ENCODE measurements around the gene ELOVL6. TPM values are rescaled to one million over a fixed set of nuclear protein-coding genes. Genes with fewer than 3 reads are reported as not detected.

ELOVL6 gene
- total and polyA plus RNA-seq, 9 of the 15 experiments (the other 6 are each of a cell fraction or from before 2014, with no cell fraction given): 18.3 to 82.6 (median 46.0) TPM

DNA sequence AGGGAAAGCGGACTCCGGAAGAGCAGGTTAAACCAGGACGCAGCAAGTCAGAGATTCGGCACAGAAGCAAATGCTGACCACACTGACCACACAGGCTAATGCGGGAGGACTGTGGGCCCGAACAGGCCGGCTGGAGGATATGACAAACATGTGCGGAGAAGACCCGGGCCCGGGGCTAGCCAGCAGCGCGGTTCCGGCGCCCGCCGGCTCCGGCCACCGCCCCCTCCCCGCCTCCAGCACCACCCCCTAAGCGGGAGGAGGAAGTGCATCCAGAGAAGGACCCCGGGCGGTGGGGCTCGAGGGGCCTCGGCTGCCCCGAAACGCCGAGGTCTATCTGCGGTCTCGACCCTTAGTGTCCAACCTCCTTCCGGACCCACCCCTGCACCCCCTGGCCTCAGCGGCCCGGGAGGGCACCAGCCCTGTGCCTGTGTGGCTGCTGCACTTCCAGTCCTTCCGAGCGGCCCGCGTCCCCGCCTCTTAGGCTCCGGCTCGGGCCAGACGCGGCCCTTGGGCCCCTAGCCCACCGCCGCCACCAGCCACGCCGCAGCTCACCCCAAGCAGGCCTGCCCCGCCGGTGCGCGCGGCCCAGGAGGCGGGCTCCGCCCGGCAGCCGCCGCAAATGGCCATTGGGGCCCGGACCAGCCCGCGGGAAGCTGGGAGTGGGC lies 2.1 kb downstream of the ELOVL6 start (continued):
- TF ChIP-seq, protein P1, sequence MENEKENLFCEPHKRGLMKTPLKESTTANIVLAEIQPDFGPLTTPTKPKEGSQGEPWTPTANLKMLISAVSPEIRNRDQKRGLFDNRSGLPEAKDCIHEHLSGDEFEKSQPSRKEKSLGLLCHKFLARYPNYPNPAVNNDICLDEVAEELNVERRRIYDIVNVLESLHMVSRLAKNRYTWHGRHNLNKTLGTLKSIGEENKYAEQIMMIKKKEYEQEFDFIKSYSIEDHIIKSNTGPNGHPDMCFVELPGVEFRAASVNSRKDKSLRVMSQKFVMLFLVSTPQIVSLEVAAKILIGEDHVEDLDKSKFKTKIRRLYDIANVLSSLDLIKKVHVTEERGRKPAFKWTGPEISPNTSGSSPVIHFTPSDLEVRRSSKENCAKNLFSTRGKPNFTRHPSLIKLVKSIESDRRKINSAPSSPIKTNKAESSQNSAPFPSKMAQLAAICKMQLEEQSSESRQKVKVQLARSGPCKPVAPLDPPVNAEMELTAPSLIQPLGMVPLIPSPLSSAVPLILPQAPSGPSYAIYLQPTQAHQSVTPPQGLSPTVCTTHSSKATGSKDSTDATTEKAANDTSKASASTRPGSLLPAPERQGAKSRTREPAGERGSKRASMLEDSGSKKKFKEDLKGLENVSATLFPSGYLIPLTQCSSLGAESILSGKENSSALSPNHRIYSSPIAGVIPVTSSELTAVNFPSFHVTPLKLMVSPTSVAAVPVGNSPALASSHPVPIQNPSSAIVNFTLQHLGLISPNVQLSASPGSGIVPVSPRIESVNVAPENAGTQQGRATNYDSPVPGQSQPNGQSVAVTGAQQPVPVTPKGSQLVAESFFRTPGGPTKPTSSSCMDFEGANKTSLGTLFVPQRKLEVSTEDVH (IDR thresholded peaks at IDR 0.05; ENCODE audit: low read depth, partially characterized antibody): no peak
- TF ChIP-seq ZFP1 (CRISPR knock-in tag; IDR thresholded peaks at IDR 0.05) (no peak), ZZZ3 (IDR thresholded peaks at IDR 0.05) (no peak), SIRT6 (IDR thresholded peaks at IDR 0.05; ENCODE audit: low read depth, low read length) (no peak), CBX1 (IDR thresholded peaks at IDR 0.05; ENCODE audit: low read depth) (peak; percentile 60), NCOA2 (IDR thresholded peaks at IDR 0.05; ENCODE audit: partially characterized antibody in 2 of 2) (no peak), ZNF778 (CRISPR knock-in tag; IDR thresholded peaks at IDR 0.05) (no peak), NFATC3 (IDR thresholded peaks at IDR 0.05) (no peak), KDM2B (CRISPR knock-in tag; IDR thresholded peaks at IDR 0.05) (no peak), ATF7 (IDR thresholded peaks at IDR 0.05) (no peak), ETS2 (tag; IDR thresholded peaks at IDR 0.05; ENCODE audit: borderline replicate concordance, poor library complexity, severe bottlenecking) (no peak), CBX5 (IDR thresholded peaks at IDR 0.05; ENCODE audit: borderline replicate concordance, low read depth) (no peak), RBM15 (IDR thresholded peaks at IDR 0.05; ENCODE audit: insufficient read depth, low read length) (no peak), ZSCAN32 (CRISPR knock-in tag; IDR thresholded peaks at IDR 0.05) (no peak), CXXC5 (CRISPR knock-in tag; IDR thresholded peaks at IDR 0.05) (peak; percentile 30), HNRNPL (IDR thresholded peaks at IDR 0.05; ENCODE audit: low read depth, low read length) (peak; percentile 69; the same call in 1 of the 2 replicates), POLR2H (tag; IDR thresholded peaks at IDR 0.05; ENCODE audit: low read depth) (peak; percentile 30), CHD1 (IDR thresholded peaks at IDR 0.05; ENCODE audit: low read length) (peak; percentile 44), KDM4B (IDR thresholded peaks at IDR 0.05; ENCODE audit: borderline replicate concordance in 2 of 2, low read depth in 1 of 2) (no peak; a peak in 1 of 4 replicates), ZBTB8A (IDR thresholded peaks at IDR 0.05; ENCODE audit: partially characterized antibody) (no peak), ZNF76 (CRISPR knock-in tag; IDR thresholded peaks at IDR 0.05; ENCODE audit: borderline replicate concordance) (no peak)
- TF ChIP-seq, protein P2, sequence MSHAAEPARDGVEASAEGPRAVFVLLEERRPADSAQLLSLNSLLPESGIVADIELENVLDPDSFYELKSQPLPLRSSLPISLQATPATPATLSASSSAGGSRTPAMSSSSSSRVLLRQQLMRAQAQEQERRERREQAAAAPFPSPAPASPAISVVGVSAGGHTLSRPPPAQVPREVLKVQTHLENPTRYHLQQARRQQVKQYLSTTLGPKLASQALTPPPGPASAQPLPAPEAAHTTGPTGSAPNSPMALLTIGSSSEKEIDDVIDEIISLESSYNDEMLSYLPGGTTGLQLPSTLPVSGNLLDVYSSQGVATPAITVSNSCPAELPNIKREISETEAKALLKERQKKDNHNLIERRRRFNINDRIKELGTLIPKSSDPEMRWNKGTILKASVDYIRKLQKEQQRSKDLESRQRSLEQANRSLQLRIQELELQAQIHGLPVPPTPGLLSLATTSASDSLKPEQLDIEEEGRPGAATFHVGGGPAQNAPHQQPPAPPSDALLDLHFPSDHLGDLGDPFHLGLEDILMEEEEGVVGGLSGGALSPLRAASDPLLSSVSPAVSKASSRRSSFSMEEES (CRISPR knock-in tag; IDR thresholded peaks at IDR 0.05): no peak
- TF ChIP-seq, protein P3, sequence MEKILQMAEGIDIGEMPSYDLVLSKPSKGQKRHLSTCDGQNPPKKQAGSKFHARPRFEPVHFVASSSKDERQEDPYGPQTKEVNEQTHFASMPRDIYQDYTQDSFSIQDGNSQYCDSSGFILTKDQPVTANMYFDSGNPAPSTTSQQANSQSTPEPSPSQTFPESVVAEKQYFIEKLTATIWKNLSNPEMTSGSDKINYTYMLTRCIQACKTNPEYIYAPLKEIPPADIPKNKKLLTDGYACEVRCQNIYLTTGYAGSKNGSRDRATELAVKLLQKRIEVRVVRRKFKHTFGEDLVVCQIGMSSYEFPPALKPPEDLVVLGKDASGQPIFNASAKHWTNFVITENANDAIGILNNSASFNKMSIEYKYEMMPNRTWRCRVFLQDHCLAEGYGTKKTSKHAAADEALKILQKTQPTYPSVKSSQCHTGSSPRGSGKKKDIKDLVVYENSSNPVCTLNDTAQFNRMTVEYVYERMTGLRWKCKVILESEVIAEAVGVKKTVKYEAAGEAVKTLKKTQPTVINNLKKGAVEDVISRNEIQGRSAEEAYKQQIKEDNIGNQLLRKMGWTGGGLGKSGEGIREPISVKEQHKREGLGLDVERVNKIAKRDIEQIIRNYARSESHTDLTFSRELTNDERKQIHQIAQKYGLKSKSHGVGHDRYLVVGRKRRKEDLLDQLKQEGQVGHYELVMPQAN (IDR thresholded peaks at IDR 0.05; ENCODE audit: borderline replicate concordance): peak; percentile 62; the same call in 1 of the 2 replicates
